ENCODE measurements around the gene IL3.

- TF ChIP-seq CEBPB (IDR thresholded peaks at IDR 0.05; ENCODE audit: low read depth, low read length) (no peak), MAZ (IDR thresholded peaks at IDR 0.05; ENCODE audit: borderline replicate concordance, low read depth, low read length) (no peak)
Measured at GRCh38 chr5:132099076-132099748, 38.8 kb downstream of the IL3 start.
